ENCODE data around the gene ADAMTS5. TPM values are rescaled to one million over a fixed set of nuclear protein-coding genes. Genes with fewer than 3 reads are reported as not detected.

ADAMTS5 gene
- total RNA-seq, 1 donor from 2014 or later: not detected

Other genes with a start within 250 kb of the ADAMTS5 start
- 1.7 and 1.8 TPM in 2 replicates for gene ADAMTS1, start 121.7 kb downstream of the ADAMTS5 start, total RNA-seq